Hepatic stellate cell (primary cell): ENCODE results near the gene MORC4.

ENCODE experiments used
- DNase-seq: peaks from one replicate; pipeline ENCODE4 v3.0.0; 2011; ENCODE audit warnings: low spot score

The MORC4 gene

GRCh38 chrX:106952538-106952937 lies 47.5 kb downstream of the MORC4 start:
- no peak for DNase-seq

- no peak for DNase-seq
These were observed 47.9 kb downstream of the MORC4 start for GRCh38 chrX:106952089-106952488.

- no peak for DNase-seq
These were observed 48.8 kb downstream of the MORC4 start for GRCh38 chrX:106951230-106951629.

- DNase-seq: no peak
These were observed 49.6 kb downstream of the MORC4 start for GRCh38 chrX:106950381-106950780.

GRCh38 chrX:106949366-106949765 lies 50.6 kb downstream of the MORC4 start:
- DNase-seq: no peak

GRCh38 chrX:106948641-106949040 lies 51.4 kb downstream of the MORC4 start:
- no peak for DNase-seq

- no peak for DNase-seq
These were observed 53.5 kb downstream of the MORC4 start for GRCh38 chrX:106946464-106946863.

- no peak for DNase-seq
These were observed 59.9 kb downstream of the MORC4 start for GRCh38 chrX:106940068-106940467.

- DNase-seq: no peak
These were observed 60.4 kb downstream of the MORC4 start for GRCh38 chrX:106939566-106939965.

GRCh38 chrX:106936246-106936645 lies 63.8 kb downstream of the MORC4 start:
- DNase-seq: no peak

GRCh38 chrX:106935175-106935574 lies 64.8 kb downstream of the MORC4 start:
- no peak for DNase-seq

- no peak for DNase-seq
These were observed 66.5 kb downstream of the MORC4 start for GRCh38 chrX:106933538-106933961.

GRCh38 chrX:106932960-106933537 lies 67.0 kb downstream of the MORC4 start:
- no peak for DNase-seq

GRCh38 chrX:106932492-106932923 lies 67.5 kb downstream of the MORC4 start:
- DNase-seq: peak; percentile 45

- DNase-seq: no peak
These were observed 68.1 kb downstream of the MORC4 start for GRCh38 chrX:106931831-106932491.

- DNase-seq: no peak
These were observed 71.8 kb downstream of the MORC4 start for GRCh38 chrX:106928227-106928626.

GRCh38 chrX:106927700-106928099 lies 72.3 kb downstream of the MORC4 start:
- DNase-seq: no peak

GRCh38 chrX:106927023-106927422 lies 73.0 kb downstream of the MORC4 start:
- DNase-seq: no peak

GRCh38 chrX:106921637-106922036 lies 78.4 kb downstream of the MORC4 start:
- no peak for DNase-seq

GRCh38 chrX:106919932-106920452 lies 80.0 kb downstream of the MORC4 start, which contains the start of gene CLDN2:
TSS of gene CLDN2 (plus strand) at chrX:106920402. CDS start at chrX:106928229, 7,827 bp downstream.
- DNase-seq: no peak

- no peak for DNase-seq
These were observed 82.0 kb downstream of the MORC4 start for GRCh38 chrX:106917830-106918500.

- no peak for DNase-seq
These were observed 87.1 kb downstream of the MORC4 start for GRCh38 chrX:106912864-106913263.

GRCh38 chrX:106906361-106906760 lies 93.7 kb downstream of the MORC4 start:
- no peak for DNase-seq
